Mesenchymal stem cell (in vitro differentiated cells and primary cell): Measurements from ENCODE around the gene OR56B1.

ENCODE experiments used
- DNase-seq: peaks from one replicate; pipeline ENCODE4 v3.0.0-alpha.2; 2013
- H2AFZ ChIP-seq: one replicate; pipeline ENCODE4 v1.6.1; 2013; ENCODE audit warnings: low read depth, mild to moderate bottlenecking, control low read depth, inconsistent platforms, low read length, moderate library complexity
- H2AK5ac ChIP-seq: 2 replicates; pipeline ENCODE4 v1.6.1; 2013; ENCODE audit warnings: low read length, moderate library complexity, mild to moderate bottlenecking, inconsistent platforms; ENCODE audit not compliant: severe bottlenecking
- H2BK120ac ChIP-seq: one replicate; pipeline ENCODE4 v1.6.1; 2013; ENCODE audit warnings: low read depth, mild to moderate bottlenecking, inconsistent platforms, low read length, moderate library complexity
- H2BK12ac ChIP-seq, 2 experiments: one replicate each; pipeline ENCODE4 v1.6.1; 2013; ENCODE audit warnings: inconsistent platforms in 2 of 2, low read length in 2 of 2, mild to moderate bottlenecking in 2 of 2, moderate library complexity in 2 of 2, control low read depth in 1 of 2
- H2BK15ac ChIP-seq: one replicate; pipeline ENCODE4 v1.6.1; 2013; ENCODE audit warnings: mild to moderate bottlenecking, low read depth, inconsistent platforms; ENCODE audit not compliant: poor library complexity, severe bottlenecking
- H2BK5ac ChIP-seq: 2 replicates; pipeline ENCODE4 v1.6.1; 2013; ENCODE audit warnings: low read depth, mild to moderate bottlenecking, low read length, control low read depth, inconsistent platforms; ENCODE audit not compliant: poor library complexity, severe bottlenecking
- H3K14ac ChIP-seq, 2 experiments: one replicate each; pipeline ENCODE4 v1.6.1; 2013; ENCODE audit warnings: inconsistent platforms in 2 of 2, low read length in 2 of 2, control low read depth in 1 of 2, mild to moderate bottlenecking in 1 of 2, moderate library complexity in 1 of 2
- H3K18ac ChIP-seq, 2 experiments: one replicate each; pipeline ENCODE4 v1.6.1; 2013; ENCODE audit warnings: inconsistent platforms in 2 of 2, low read length in 2 of 2, control low read depth in 1 of 2, low read depth in 1 of 2, mild to moderate bottlenecking in 1 of 2
- H3K23ac ChIP-seq, 2 experiments: one replicate each; pipeline ENCODE4 v1.6.1; 2013; ENCODE audit warnings: inconsistent platforms in 2 of 2, low read length in 2 of 2, mild to moderate bottlenecking in 2 of 2, moderate library complexity in 2 of 2, control low read depth in 1 of 2
- H3K27ac ChIP-seq: 2 replicates; pipeline ENCODE4 v1.5.1; 2013; ENCODE audit warnings: mild to moderate bottlenecking, moderate library complexity, low read length, control low read depth, inconsistent platforms; ENCODE audit not compliant: poor library complexity, severe bottlenecking
- H3K27me3 ChIP-seq, 2 experiments: 2 replicates each; pipeline versions ENCODE4 v1.6.1 to v1.7.0; 2013; ENCODE audit warnings: low read length in 2 of 2, mild to moderate bottlenecking in 2 of 2, moderate library complexity in 2 of 2, control low read depth in 1 of 2, inconsistent platforms in 1 of 2; ENCODE audit not compliant: control insufficient read depth in 1 of 2, insufficient read depth in 1 of 2
- H3K36me3 ChIP-seq, 2 experiments: 2 replicates each; pipeline versions ENCODE4 v1.6.1 to v1.7.0; 2013; ENCODE audit warnings: low read length in 2 of 2, control low read depth in 1 of 2, inconsistent platforms in 1 of 2, low read depth in 1 of 2, mild to moderate bottlenecking in 1 of 2; ENCODE audit not compliant: insufficient read depth in 2 of 2, control insufficient read depth in 1 of 2
- H3K4ac ChIP-seq, 2 experiments: one replicate each; pipeline ENCODE4 v1.6.1; 2013; ENCODE audit warnings: inconsistent platforms in 2 of 2, low read length in 2 of 2, mild to moderate bottlenecking in 2 of 2, moderate library complexity in 2 of 2, control low read depth in 1 of 2, low read depth in 1 of 2
- H3K4me1 ChIP-seq: 2 replicates; pipeline ENCODE4 v1.6.1; 2013; ENCODE audit warnings: low read depth, low read length, control low read depth; ENCODE audit not compliant: control insufficient read depth, insufficient read depth
- H3K4me2 ChIP-seq: 2 replicates; pipeline ENCODE4 v1.6.1; 2013; ENCODE audit warnings: low read length, mild to moderate bottlenecking, inconsistent platforms; ENCODE audit not compliant: poor library complexity, severe bottlenecking
- H3K4me3 ChIP-seq, 2 experiments: 2 replicates each; pipeline versions ENCODE4 v1.5.1 to v1.7.0; 2013; ENCODE audit warnings: low read length in 2 of 2, mild to moderate bottlenecking in 2 of 2, control low read depth in 1 of 2, low read depth in 1 of 2; ENCODE audit not compliant: insufficient read depth in 1 of 2
- H3K79me1 ChIP-seq: replicated peaks from 2 replicates; pipeline ENCODE4 v1.6.1; 2013; ENCODE audit warnings: mild to moderate bottlenecking, control low read depth, low read length, inconsistent platforms; ENCODE audit not compliant: poor library complexity, severe bottlenecking
- H3K9ac ChIP-seq: 2 replicates; pipeline ENCODE4 v1.7.0; 2013; ENCODE audit warnings: mild to moderate bottlenecking, low read length, moderate library complexity
- H3K9me3 ChIP-seq: 2 replicates; pipeline ENCODE4 v1.7.0; 2013; ENCODE audit warnings: mild to moderate bottlenecking, low read length; ENCODE audit not compliant: control insufficient read depth
- H4K8ac ChIP-seq: one replicate; pipeline ENCODE4 v1.6.1; 2013; ENCODE audit warnings: inconsistent platforms, mild to moderate bottlenecking, low read length, moderate library complexity
- H4K91ac ChIP-seq: one replicate; pipeline ENCODE4 v1.6.1; 2013; ENCODE audit warnings: mild to moderate bottlenecking, low read length, inconsistent platforms
- WGBS: methylation state at CpG from one replicate; pipeline ENCODE4 v1.1.7; 2013; ENCODE audit warnings: mixed read lengths; 5-methylcytosine and 5-hydroxymethylcytosine counted together

OR56B1 gene

GRCh38 chr11:5738431-5738830, 2.2 kb downstream of the OR56B1 start:
- Histone ChIP-seq H3K79me1 (no peaks in the 10 kb centered on the region), H2BK5ac (no peak overlapping the region), H2AK5ac (no peak overlapping the region), H3K4ac (no peak overlapping the region), H3K36me3 (no peaks in the 10 kb centered on the region), H3K4me3 (no peak overlapping the region), H3K18ac (no peak overlapping the region), H4K8ac (no peak overlapping the region), H2AFZ (no peak overlapping the region), H3K27ac (no peak overlapping the region), H3K27me3 (peaks cover 0 to 5% of the 10 kb centered on the region in 2 experiments), H2BK12ac (no peak overlapping the region), H2BK120ac (no peak overlapping the region), H3K9me3 (peaks cover 8% of the 10 kb centered on the region), H3K14ac (no peak overlapping the region), H3K4me2 (no peak overlapping the region), H3K9ac (no peak overlapping the region), H4K91ac (no peak overlapping the region), H3K23ac (no peak overlapping the region), H3K4me1 (peaks cover 1% of the 10 kb centered on the region), H2BK15ac (no peak overlapping the region)
- no peak for DNase-seq
- no CpG with 5 or more reads among the region's 1 CpG for WGBS

DNA sequence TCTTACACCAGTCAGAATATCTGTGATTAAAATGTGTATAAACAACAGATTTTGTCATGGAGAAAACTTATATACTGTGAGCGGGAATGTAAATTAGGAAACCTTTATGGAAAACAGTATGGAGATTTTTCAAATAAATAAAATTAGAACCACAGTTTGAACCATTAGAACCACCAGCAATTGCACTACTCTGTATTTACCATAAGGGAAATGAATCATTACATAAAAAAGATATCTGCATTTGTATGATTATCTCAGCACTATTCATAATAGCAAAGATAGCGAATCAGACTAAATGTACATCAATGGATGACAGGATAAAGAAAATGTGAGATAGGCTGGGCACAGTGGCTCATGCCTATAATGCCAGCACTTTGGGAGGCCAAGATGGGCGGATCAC, 10.4 kb downstream of the OR56B1 start:
- no peak overlapping the region for H2AFZ ChIP-seq
- H3K9me3 ChIP-seq = peaks cover 4% of the 10 kb centered on the region
- H4K8ac ChIP-seq = no peak overlapping the region
- no peak overlapping the region for H3K27ac ChIP-seq
- H3K79me1 ChIP-seq = no peaks in the 10 kb centered on the region
- WGBS = no CpG with 5 or more reads among the region's 3 CpGs
- no peaks in the 10 kb centered on the region for H3K36me3 ChIP-seq
- no peak overlapping the region for H3K4ac ChIP-seq
- no peak overlapping the region for H2BK5ac ChIP-seq
- H2BK15ac ChIP-seq = no peak overlapping the region
- H3K9ac ChIP-seq = no peak overlapping the region
- H4K91ac ChIP-seq = no peak overlapping the region
- no peak overlapping the region for H3K4me3 ChIP-seq
- H3K4me1 ChIP-seq = no peaks in the 10 kb centered on the region
- no peak overlapping the region for H3K23ac ChIP-seq
- DNase-seq = no peak
- no peak overlapping the region for H2AK5ac ChIP-seq
- no peak overlapping the region for H2BK120ac ChIP-seq
- H2BK12ac ChIP-seq = no peak overlapping the region
- H3K27me3 ChIP-seq = no peaks in the 10 kb centered on the region
- no peak overlapping the region for H3K4me2 ChIP-seq
- H3K18ac ChIP-seq = no peak overlapping the region
- H3K14ac ChIP-seq = no peak overlapping the region

GRCh38 chr11:5749836-5750235, 13.6 kb downstream of the OR56B1 start:
- no peak overlapping the region for H2BK12ac ChIP-seq
- H4K8ac ChIP-seq = no peak overlapping the region

GRCh38 chr11:5753943-5754342, 17.7 kb downstream of the OR56B1 start, which contains the start of gene OR52N4:
OR52N4 (plus strand) TSS chr11:5754243; CDS start chr11:5754741, 498 bp downstream.
- H4K8ac ChIP-seq = no peak within 1 kb of the TSS
- H3K27ac ChIP-seq = no peak within 1 kb of the TSS
- H2BK15ac ChIP-seq = no peak within 1 kb of the TSS
- H2AFZ ChIP-seq = no peak within 1 kb of the TSS
- H2BK5ac ChIP-seq = no peak within 1 kb of the TSS
- no peaks in the 10 kb centered on the region for H3K79me1 ChIP-seq
- no peaks in the 10 kb centered on the region for H3K36me3 ChIP-seq
- no peak within 1 kb of the TSS for H3K4me3 ChIP-seq
- no peak within 1 kb of the TSS for H3K18ac ChIP-seq
- H3K14ac ChIP-seq = no peak within 1 kb of the TSS
- H3K4me2 ChIP-seq = no peak within 1 kb of the TSS
- no peak for DNase-seq
- no peak within 1 kb of the TSS for H3K23ac ChIP-seq
- no peak within 1 kb of the TSS for H2BK12ac ChIP-seq
- H3K4me1 ChIP-seq = no peaks in the 10 kb centered on the region
- H2BK120ac ChIP-seq = no peak within 1 kb of the TSS
- no peaks in the 10 kb centered on the region for H3K27me3 ChIP-seq
- H4K91ac ChIP-seq = no peak within 1 kb of the TSS
- H3K4ac ChIP-seq = no peak within 1 kb of the TSS
- WGBS = no CpG with 5 or more reads among the region's 1 CpG
- no peaks in the 10 kb centered on the region for H3K9me3 ChIP-seq
- no peak within 1 kb of the TSS for H3K9ac ChIP-seq
- no peak within 1 kb of the TSS for H2AK5ac ChIP-seq

More at GRCh38 chr11:5749836-5750235, 13.6 kb downstream of the OR56B1 start:
- no peaks in the 10 kb centered on the region for H3K79me1 ChIP-seq
- no peak for DNase-seq
- 100% methylated on average over 1 of the region's 3 CpGs for WGBS
- no peak overlapping the region for H3K4me2 ChIP-seq
- no peak overlapping the region for H2AFZ ChIP-seq
- no peaks in the 10 kb centered on the region for H3K4me1 ChIP-seq
- H3K9me3 ChIP-seq = no peaks in the 10 kb centered on the region
- no peak overlapping the region for H3K4me3 ChIP-seq
- H3K4ac ChIP-seq = no peak overlapping the region
- H3K23ac ChIP-seq = no peak overlapping the region
- H3K27me3 ChIP-seq = no peaks in the 10 kb centered on the region
- no peak overlapping the region for H2AK5ac ChIP-seq
- H2BK15ac ChIP-seq = no peak overlapping the region
- H4K91ac ChIP-seq = no peak overlapping the region
- no peak overlapping the region for H3K9ac ChIP-seq
- no peak overlapping the region for H3K14ac ChIP-seq
- H3K18ac ChIP-seq = no peak overlapping the region
- no peak overlapping the region for H3K27ac ChIP-seq
- no peak overlapping the region for H2BK120ac ChIP-seq
- no peaks in the 10 kb centered on the region for H3K36me3 ChIP-seq
- H2BK5ac ChIP-seq = no peak overlapping the region
